H1 (cell line): Measurements from ENCODE around the gene KCNH5. TPM values are rescaled to one million over a fixed set of nuclear protein-coding genes. Genes with fewer than 3 reads are reported as not detected.

ENCODE experiments used
- CTCF ChIA-PET: fragments of 300-600 bp; sonication (Branson Sonifier 250); formaldehyde crosslinking; loops from one replicate; lab custom pipeline; 2021; ENCODE audit not compliant: partially characterized antibody; lab: Charles Lee
- POLR2A ChIA-PET: fragments of 300-600 bp; sonication (Branson Sonifier 250); formaldehyde crosslinking; loops from one replicate; lab custom pipeline; 2021; ENCODE audit warnings: inconsistent platforms; ENCODE audit not compliant: partially characterized antibody; lab: Charles Lee
- DNase-seq, 2 experiments: peaks; one replicate each; pipeline versions ENCODE4 v3.0.0 to v3.0.0-alpha.2; 2010 to 2022; ENCODE audit warnings: low spot score in 2 of 2, low read depth in 1 of 2, mixed read lengths in 1 of 2
- FAIRE-seq: peaks from 2 replicates; lab custom pipeline; 2011; peaks lifted over from hg19 to GRCh38; lab: Jason Lieb, UNC
- H2AFZ ChIP-seq: 2 replicates; pipeline ENCODE4 v1.8.1; 2012; ENCODE audit warnings: low read length, inconsistent platforms
- H2AK5ac ChIP-seq: 2 replicates; pipeline ENCODE4 v1.6.1; 2013; ENCODE audit warnings: low read depth, low read length
- H2BK120ac ChIP-seq: replicated peaks from 2 replicates; pipeline ENCODE3; 2013; ENCODE audit warnings: low read depth, low read length, inconsistent platforms
- H2BK12ac ChIP-seq: 2 replicates; pipeline ENCODE4 v1.6.1; 2013; ENCODE audit warnings: low read depth, low read length
- H2BK15ac ChIP-seq: 2 replicates; pipeline ENCODE4 v1.6.1; 2013; ENCODE audit warnings: low read length
- H2BK20ac ChIP-seq: 2 replicates; pipeline ENCODE4 v1.6.1; 2013; ENCODE audit warnings: low read length
- H2BK5ac ChIP-seq: 2 replicates; pipeline ENCODE4 v1.6.1; 2013; ENCODE audit warnings: low read depth, low read length
- H3K14ac ChIP-seq: 2 replicates; pipeline ENCODE4 v1.6.1; 2013; ENCODE audit warnings: inconsistent platforms; ENCODE audit not compliant: insufficient read length
- H3K18ac ChIP-seq: 2 replicates; pipeline ENCODE4 v1.6.1; 2013; ENCODE audit warnings: low read length; ENCODE audit errors: extremely low read depth
- H3K23ac ChIP-seq: 2 replicates; pipeline ENCODE4 v1.6.1; 2013; ENCODE audit warnings: inconsistent platforms; ENCODE audit not compliant: insufficient read length
- H3K23me2 ChIP-seq: 2 replicates; pipeline ENCODE4 v1.6.1; 2013; ENCODE audit warnings: low read depth, low read length
- H3K27ac ChIP-seq: 2 replicates; pipeline ENCODE4 v1.6.1; 2011; ENCODE audit warnings: low read depth, low read length, inconsistent platforms
- H3K27me3 ChIP-seq, 4 experiments: replicated peaks in 1 of 4; 1 replicate in 1 of 4; 2 replicates in 3 of 4; pipeline versions ENCODE4 v1.6.1 to v1.8.1; 2011 to 2013; ENCODE audit warnings: low read length in 3 of 4, mild to moderate bottlenecking in 3 of 4, inconsistent platforms in 2 of 4, mixed read lengths in 2 of 4, moderate library complexity in 1 of 4; ENCODE audit not compliant: control insufficient read depth in 3 of 4, insufficient read depth in 3 of 4; ENCODE audit errors: extremely low read depth in 1 of 4
- H3K36me3 ChIP-seq, 4 experiments: 2 replicates each; pipeline versions ENCODE4 v1.6.1 to v1.8.1; 2011 to 2013; ENCODE audit warnings: mild to moderate bottlenecking in 4 of 4, low read length in 3 of 4, moderate library complexity in 2 of 4, control low read depth in 1 of 4, inconsistent platforms in 1 of 4; ENCODE audit not compliant: insufficient read depth in 4 of 4, control insufficient read depth in 2 of 4
- H3K4ac ChIP-seq: replicated peaks from 2 replicates; pipeline ENCODE3; 2013; ENCODE audit warnings: low read length, low read depth, mixed read lengths, inconsistent platforms; ENCODE audit not compliant: insufficient read length
- H3K4me1 ChIP-seq, 4 experiments: replicated peaks in 1 of 4; 1 replicate in 1 of 4; 2 replicates in 3 of 4; pipeline versions ENCODE4 v1.6.1 to v1.8.1; 2011 to 2013; ENCODE audit warnings: low read length in 3 of 4, inconsistent platforms in 2 of 4, mixed read lengths in 1 of 4; ENCODE audit not compliant: insufficient read depth in 4 of 4, control insufficient read depth in 3 of 4
- H3K4me2 ChIP-seq, 2 experiments: 2 replicates each; pipeline versions ENCODE4 v1.6.1 to v1.8.1; 2011 to 2013; ENCODE audit warnings: low read depth in 2 of 2, low read length in 2 of 2, control low read depth in 1 of 2, inconsistent platforms in 1 of 2, mild to moderate bottlenecking in 1 of 2; ENCODE audit not compliant: insufficient read depth in 1 of 2
- H3K4me3 ChIP-seq, 4 experiments: fragments of 200-600, 300-600 bp in 1 of 4; sonication (generic), shearing (Covaris generic), sonication (Bioruptor Twin) in 1 of 4; 2 replicates each; pipeline versions ENCODE4 v1.5.1 to v1.8.1; 2011 to 2016; ENCODE audit warnings: low read length in 4 of 4, low read depth in 3 of 4, control low read depth in 2 of 4, inconsistent platforms in 2 of 4, mild to moderate bottlenecking in 2 of 4, mixed read lengths in 1 of 4, moderate library complexity in 1 of 4; ENCODE audit not compliant: insufficient read depth in 2 of 4; ENCODE audit errors: extremely low read depth in 1 of 4
- H3K56ac ChIP-seq: replicated peaks from 2 replicates; pipeline ENCODE3; 2013; ENCODE audit warnings: low read depth, mild to moderate bottlenecking, mixed read lengths, low read length, inconsistent platforms; ENCODE audit not compliant: insufficient read length
- H3K79me1 ChIP-seq: 2 replicates; pipeline ENCODE4 v1.6.1; 2013; ENCODE audit warnings: low read depth, low read length, control low read depth
- H3K79me2 ChIP-seq, 2 experiments: 2 replicates each; pipeline versions ENCODE4 v1.6.1 to v1.8.1; 2012 to 2013; ENCODE audit warnings: low read length in 2 of 2, mild to moderate bottlenecking in 2 of 2, inconsistent platforms in 1 of 2; ENCODE audit not compliant: insufficient read depth in 2 of 2, control insufficient read depth in 1 of 2
- H3K9ac ChIP-seq, 4 experiments: replicated peaks in 1 of 4; 1 replicate in 1 of 4; 2 replicates in 3 of 4; pipeline versions ENCODE4 v1.6.1 to v1.8.1; 2011 to 2013; ENCODE audit warnings: low read depth in 3 of 4, low read length in 3 of 4, control low read depth in 2 of 4, mild to moderate bottlenecking in 2 of 4, moderate library complexity in 2 of 4, inconsistent platforms in 1 of 4; ENCODE audit errors: extremely low read depth in 1 of 4
- H3K9me3 ChIP-seq, 2 experiments: 2 replicates each; pipeline versions ENCODE4 v1.6.1 to v1.8.1; 2012 to 2013; ENCODE audit warnings: mild to moderate bottlenecking in 2 of 2, moderate library complexity in 2 of 2, control low read depth in 1 of 2, inconsistent platforms in 1 of 2, low read depth in 1 of 2, low read length in 1 of 2, mixed read lengths in 1 of 2; ENCODE audit not compliant: insufficient read depth in 2 of 2
- H4K20me1 ChIP-seq, 2 experiments: replicated peaks in 1 of 2; 2 replicates each; pipeline versions ENCODE3 to v1.8.1; 2011 to 2013; ENCODE audit warnings: inconsistent platforms in 2 of 2, low read length in 2 of 2, mild to moderate bottlenecking in 1 of 2; ENCODE audit not compliant: insufficient read depth in 2 of 2, control insufficient read depth in 1 of 2
- H4K5ac ChIP-seq: 2 replicates; pipeline ENCODE4 v1.6.1; 2013; ENCODE audit warnings: low read length, low read depth, mixed read lengths, inconsistent platforms; ENCODE audit not compliant: insufficient read length
- H4K8ac ChIP-seq: 2 replicates; pipeline ENCODE4 v1.8.0; 2013; ENCODE audit warnings: mild to moderate bottlenecking, moderate library complexity, low read length, inconsistent platforms; ENCODE audit not compliant: insufficient read depth; ENCODE audit errors: extremely low read depth
- H4K91ac ChIP-seq: replicated peaks from 2 replicates; pipeline ENCODE3; 2013; ENCODE audit warnings: low read length, mixed read lengths, inconsistent platforms; ENCODE audit not compliant: insufficient read length
- BACH1 ChIP-seq: IDR thresholded peaks from 2 replicates; pipeline ENCODE4 v1.6.1; 2012; ENCODE audit warnings: low read length, improper control_type of control experiment
- BRCA1 ChIP-seq: IDR thresholded peaks from 2 replicates; pipeline ENCODE4 v1.6.1; 2012; ENCODE audit warnings: low read depth, low read length, improper control_type of control experiment
- CBX8 ChIP-seq: fragments of 300-800, 300-1000 bp; sonication (generic); IDR thresholded peaks from 2 replicates; pipeline ENCODE4 v1.7.1; 2016; ENCODE audit warnings: low read depth, low read length, borderline replicate concordance
- CHD1 ChIP-seq: IDR thresholded peaks from 2 replicates; pipeline ENCODE4 v1.6.1; 2012; ENCODE audit warnings: low read depth, low read length, improper control_type of control experiment
- FOSL1 ChIP-seq: IDR thresholded peaks from 2 replicates; pipeline ENCODE4 v1.6.1; 2011; ENCODE audit warnings: mild to moderate bottlenecking, low read depth, low read length, moderate library complexity; ENCODE audit not compliant: insufficient read depth
- GTF2F1 ChIP-seq: IDR thresholded peaks from 2 replicates; pipeline ENCODE4 v1.6.1; 2012; ENCODE audit warnings: low read depth, low read length, improper control_type of control experiment, borderline replicate concordance
- KDM1A ChIP-seq: fragments of 200-600, 300-600 bp; sonication (generic); IDR thresholded peaks from 2 replicates; pipeline ENCODE4 v1.7.1; 2016; ENCODE audit warnings: mild to moderate bottlenecking, low read length, borderline replicate concordance
- RFX5 ChIP-seq: IDR thresholded peaks from 2 replicates; pipeline ENCODE4 v1.6.1; 2011; ENCODE audit warnings: low read depth, low read length, improper control_type of control experiment, borderline replicate concordance
- RNF2 ChIP-seq: fragments of 200-900, 300-1000 bp; sonication (generic); IDR thresholded peaks from 2 replicates; pipeline ENCODE4 v1.7.1; 2016; ENCODE audit warnings: borderline replicate concordance, low read depth, mild to moderate bottlenecking, antibody characterized with exemption, low read length; ENCODE audit not compliant: poor library complexity, severe bottlenecking; ENCODE audit errors: missing control alignments
- SIN3A ChIP-seq, 2 experiments: IDR thresholded peaks in 1 of 2; conservative IDR thresholded peaks in 1 of 2; 2 replicates each; pipeline ENCODE4 v1.6.1; 2011 to 2012; ENCODE audit warnings: low read length in 2 of 2, improper control_type of control experiment in 1 of 2, low read depth in 1 of 2, mild to moderate bottlenecking in 1 of 2
- TAF1 ChIP-seq: IDR thresholded peaks from 2 replicates; pipeline ENCODE4 v1.6.1; 2011; ENCODE audit warnings: mild to moderate bottlenecking, low read depth, low read length
- polyA plus RNA-seq, 7 experiments: library from polyadenylated mRNA; depleted of rRNA in 3 of 7; stranded (reverse) in 5 of 7; unstranded in 2 of 7; fragments of >200 nt in 5 of 7; fragments of 200-250 nt in 2 of 7; gene quantifications; 1 replicate in 5 of 7; 2 replicates in 1 of 7; 4 replicates in 1 of 7; pipeline versions ENCODE4 v1.2.1 to v1.2.3, GENCODE V29; 2011 to 2013; ENCODE audit warnings: missing spikeins in 2 of 7, mixed read lengths in 2 of 7
- total RNA-seq: library from RNA; stranded (reverse); fragmentation: NEBNext Ultra II Directional; extraction: Animal tissue kit (Norgen Biotek cat#: 25700); gene quantifications from 2 replicates; pipeline ENCODE4 v1.2.1, GENCODE V29; 2021

Gene KCNH5
- total and polyA plus RNA-seq, 2 of the 8 experiments (the other 6 are each of a cell fraction or from before 2014, with no cell fraction given): 0.24 to 0.50 TPM

- POLR2A ChIA-PET: no interaction called here
- Histone ChIP-seq H3K14ac (no peak overlapping the region), H3K9me3 (no peaks in the 10 kb centered on the region), H2AK5ac (no peak overlapping the region), H3K18ac (peak overlapping the region; percentile 7; the same call in 1 of the 2 replicates), H3K9ac (no peak overlapping the region), H4K5ac (no peak overlapping the region), H2BK15ac (no peak overlapping the region), H3K27ac (no peak overlapping the region), H3K79me1 (no peaks in the 10 kb centered on the region), H3K23ac (no peak overlapping the region), H2BK12ac (no peak overlapping the region), H2BK20ac (no peak overlapping the region), H3K79me2 (no peaks in the 10 kb centered on the region), H3K4me1 (peaks cover 0 to 5% (median 2%) of the 10 kb centered on the region in 4 experiments; a peak in 2 of 7 replicates), H3K27me3 (no peaks in the 10 kb centered on the region), H3K4me3 (no peak overlapping the region), H3K4me2 (no peak overlapping the region), H4K91ac (no peak overlapping the region), H2AFZ (no peak overlapping the region; the same call in 1 of the 2 replicates), H3K23me2 (no peaks in the 10 kb centered on the region), H3K36me3 (no peaks in the 10 kb centered on the region), H2BK120ac (no peak overlapping the region), H4K20me1 (no peaks in the 10 kb centered on the region), H2BK5ac (no peak overlapping the region), H3K4ac (no peak overlapping the region), H4K8ac (no peak overlapping the region), H3K56ac (no peak overlapping the region)
- no peak for TF ChIP-seq TAF1
- no peak for TF ChIP-seq BACH1
- no peak for TF ChIP-seq GTF2F1
- no peak for TF ChIP-seq KDM1A
- no peak for TF ChIP-seq FOSL1
- no peak for TF ChIP-seq BRCA1
- no peak for TF ChIP-seq CBX8
- no peak for TF ChIP-seq RNF2
- no peak for TF ChIP-seq RFX5
- TF ChIP-seq CHD1: no peak
- TF ChIP-seq SIN3A (conservative IDR thresholded peaks at IDR 0.05 in 1 of 2, IDR thresholded peaks at IDR 0.05 in 1 of 2; ENCODE audit: low read depth in 1 of 2, low read length in 2 of 2): no peak
- CTCF ChIA-PET: no interaction called here
- FAIRE-seq (no peak), DNase-seq (no peak)
These were observed 180.7 kb downstream of the KCNH5 start for GRCh38 chr14:62864588-62864987.
